ENCODE measurements around the gene POLR2I. TPM values are rescaled to one million over a fixed set of nuclear protein-coding genes. Genes with fewer than 3 reads are reported as not detected.

Gene POLR2I
- total RNA-seq (2022; extraction: Qiagen RNA extraction), result 239 to 270 TPM (median 250 TPM) in 5 replicates

GRCh38 chr19:36114721-36115452 lies at the start of gene POLR2I:
Gene POLR2I (minus strand): TSS chr19:36114875. CDS start chr19:36114856, 19 bp downstream.

DNA sequence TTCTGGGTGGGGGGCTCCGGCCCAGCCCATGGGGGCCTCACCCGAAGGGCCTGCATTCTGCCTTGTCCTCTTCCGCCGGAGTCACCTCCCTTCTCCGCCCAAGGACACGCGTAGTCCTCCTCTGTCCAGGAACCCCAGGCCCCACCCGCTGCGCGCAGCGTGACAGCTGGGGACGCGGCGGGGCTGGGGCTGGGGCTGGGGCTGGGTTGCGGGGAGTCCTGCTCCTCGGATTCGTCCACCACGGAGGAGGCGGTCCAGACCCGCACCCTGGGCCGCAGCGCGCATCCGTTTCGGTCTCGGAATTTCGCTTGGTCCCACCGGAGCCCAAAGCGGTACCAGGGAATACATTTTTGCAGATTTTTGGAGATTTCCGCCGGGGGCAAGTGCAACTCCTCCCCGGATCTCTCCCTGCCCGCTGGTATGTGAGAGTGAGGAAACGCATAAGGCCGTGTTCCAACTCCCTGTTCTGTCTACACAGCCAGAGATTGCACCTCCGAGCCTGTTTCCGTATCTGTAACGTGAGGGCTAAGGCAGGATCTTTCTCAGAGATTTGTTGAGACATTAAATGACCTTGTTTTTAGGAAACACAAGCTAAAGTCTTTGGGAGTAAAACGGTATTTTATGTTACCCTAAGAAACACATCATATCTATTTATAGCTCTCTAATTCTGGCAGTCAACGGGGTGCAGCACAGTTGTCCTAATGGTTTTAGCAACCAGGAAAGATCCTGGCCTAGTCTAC lies 37.8 kb upstream of the POLR2I start, which contains the start of gene COX7A1:
Gene COX7A1 (minus strand): TSS at position 96 of the 740 bp plus-strand sequence. CDS start 40 bp downstream, at position 56.

GRCh38 chr19:36139473-36140303 lies 25.0 kb upstream of the POLR2I start, which contains the start of gene CAPNS1:
Gene CAPNS1 (plus strand): TSS chr19:36140066. CDS start chr19:36141012, 946 bp downstream.

DNA sequence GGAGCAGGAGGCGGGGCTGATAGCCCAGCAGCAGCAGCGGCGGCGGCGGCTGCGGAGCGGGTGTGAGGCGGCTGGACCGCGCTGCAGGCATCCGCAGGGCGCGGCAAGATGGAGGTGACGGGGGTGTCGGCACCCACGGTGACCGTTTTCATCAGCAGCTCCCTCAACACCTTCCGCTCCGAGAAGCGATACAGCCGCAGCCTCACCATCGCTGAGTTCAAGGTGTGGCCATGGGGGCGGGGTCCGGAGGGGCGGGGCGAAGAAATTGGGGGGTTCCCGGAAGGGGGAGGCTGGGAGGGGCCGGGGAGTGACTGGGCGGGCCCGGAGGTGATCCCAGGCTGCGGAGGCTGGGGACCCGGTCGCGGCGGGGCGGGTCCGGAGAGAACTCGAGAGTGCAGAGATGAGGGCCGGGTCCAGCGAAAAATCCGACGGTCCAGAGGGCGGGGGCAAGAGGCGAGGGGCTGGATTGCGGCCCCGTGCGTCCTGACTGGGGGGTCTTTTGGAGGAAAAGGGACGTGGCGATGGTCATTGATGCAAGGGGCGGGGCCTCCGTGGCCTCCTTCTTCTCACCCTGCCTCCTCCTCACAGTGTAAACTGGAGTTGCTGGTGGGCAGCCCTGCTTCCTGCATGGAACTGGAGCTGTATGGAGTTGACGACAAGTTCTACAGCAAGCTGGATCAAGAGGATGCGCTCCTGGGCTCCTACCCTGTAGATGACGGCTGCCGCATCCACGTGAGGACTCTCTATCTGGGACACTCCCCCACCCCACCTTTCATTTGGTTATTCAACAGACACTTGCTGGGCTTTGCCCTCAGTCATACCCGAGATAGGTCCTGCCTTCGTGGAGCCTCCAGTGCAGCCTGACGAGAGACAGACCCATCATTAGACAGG lies 1.0 kb upstream of the POLR2I start, which contains the start of gene TBCB:
Gene TBCB (plus strand): TSS at position 16 of the 891 bp plus-strand sequence. CDS start 93 bp downstream, at position 109.

DNA sequence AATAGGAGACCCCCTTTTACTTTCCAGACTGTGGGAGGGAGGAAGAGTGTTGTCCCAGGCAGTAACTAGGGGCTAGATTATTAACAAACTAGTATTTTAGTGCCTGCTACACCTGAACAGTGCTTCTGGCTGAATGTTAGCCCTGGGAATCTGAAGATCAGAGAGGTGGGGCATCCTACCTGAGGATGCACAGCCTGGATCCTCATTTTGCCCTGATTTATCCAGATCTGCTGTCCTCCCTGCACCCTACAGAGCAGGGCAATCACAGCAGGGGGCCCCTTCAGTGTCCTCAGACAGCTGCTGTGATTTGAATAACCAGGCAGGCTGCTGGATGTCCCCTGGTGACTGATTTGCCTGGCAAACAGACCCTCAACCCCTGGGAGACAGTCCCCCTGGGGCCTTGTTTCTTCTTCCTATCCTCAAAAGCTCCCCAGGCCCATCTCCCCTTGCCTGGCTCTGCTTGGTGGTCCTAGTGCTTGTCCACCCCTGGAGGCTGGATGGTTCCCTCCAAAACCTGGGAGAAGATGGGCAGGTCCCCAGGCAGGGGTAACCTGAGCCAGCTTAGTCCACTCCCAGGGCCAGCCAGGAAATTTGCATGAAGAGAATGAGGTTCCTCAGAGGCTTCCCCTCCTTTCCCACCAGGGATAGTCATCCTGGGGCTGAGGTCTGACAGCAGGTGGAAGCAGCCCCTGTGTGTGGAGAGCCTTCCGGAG lies 4.0 kb downstream of the POLR2I start, which contains the start of gene OVOL3:
Gene OVOL3 (plus strand): TSS at position 657 of the 713 bp plus-strand sequence. CDS start 60 bp downstream, outside the sequence.

Other genes starting within 250 kb of the POLR2I start
- 71.0 to 103 TPM (median 96.5 TPM) in 5 replicates for gene APLP1, start 246.3 kb downstream of the POLR2I start, total RNA-seq (2022; extraction: Qiagen RNA extraction)
- gene NFKBID, start 214.3 kb downstream of the POLR2I start, total RNA-seq (2022; extraction: Qiagen RNA extraction), result 3.5 to 6.3 TPM (median 5.9 TPM) in 5 replicates
- 0.15 to 0.47 TPM (median 0.32 TPM) in 4 of 5 replicates, not detected in the other for gene HCST, start 212.3 kb downstream of the POLR2I start, total RNA-seq (2022; extraction: Qiagen RNA extraction)
- not detected in 5 replicates for gene TYROBP, start 206.6 kb downstream of the POLR2I start, total RNA-seq (2022; extraction: Qiagen RNA extraction)
- 13.2 to 27.6 TPM (median 23.1 TPM) in 5 replicates for gene LRFN3, start 178.5 kb downstream of the POLR2I start, total RNA-seq (2022; extraction: Qiagen RNA extraction)
- gene SDHAF1, start 119.7 kb downstream of the POLR2I start, total RNA-seq (2022; extraction: Qiagen RNA extraction), result 32.4 to 43.7 TPM (median 41.9 TPM) in 5 replicates
- gene SYNE4, start 106.1 kb downstream of the POLR2I start, total RNA-seq (2022; extraction: Qiagen RNA extraction), result 0.15 to 0.36 TPM (median 0.28 TPM) in 5 replicates
- 20.0 to 26.5 TPM (median 22.8 TPM) in 5 replicates for gene ALKBH6, start 100.7 kb downstream of the POLR2I start, total RNA-seq (2022; extraction: Qiagen RNA extraction)
- 0.67 to 0.99 TPM (median 0.74 TPM) in 5 replicates for gene CLIP3, start 82.0 kb downstream of the POLR2I start, total RNA-seq (2022; extraction: Qiagen RNA extraction)
- 4.4 to 7.7 TPM (median 7.2 TPM) in 5 replicates for gene THAP8, start 60.6 kb downstream of the POLR2I start, total RNA-seq (2022; extraction: Qiagen RNA extraction)
- 15.4 to 27.5 TPM (median 26.2 TPM) in 5 replicates for gene WDR62, start 60.0 kb downstream of the POLR2I start, total RNA-seq (2022; extraction: Qiagen RNA extraction)
- gene OVOL3, start 3.7 kb downstream of the POLR2I start, total RNA-seq (2022; extraction: Qiagen RNA extraction), result 0.15 to 0.26 TPM (median 0.25 TPM) in 3 of 5 replicates, not detected in the others
- gene TBCB, start 593 bp upstream of the POLR2I start, total RNA-seq (2022; extraction: Qiagen RNA extraction), result 456 to 511 TPM (median 495 TPM) in 5 replicates
- 1,596 to 2,458 TPM (median 2,269 TPM) in 5 replicates for gene CAPNS1, start 25.2 kb upstream of the POLR2I start, total RNA-seq (2022; extraction: Qiagen RNA extraction)
- gene COX7A1, start 37.6 kb upstream of the POLR2I start, total RNA-seq (2022; extraction: Qiagen RNA extraction), result not detected in 5 replicates
- 4.4 to 4.8 TPM (median 4.6 TPM) in 5 replicates for gene ZNF565, start 99.8 kb upstream of the POLR2I start, total RNA-seq (2022; extraction: Qiagen RNA extraction)
- gene ZNF146, start 100.2 kb upstream of the POLR2I start, total RNA-seq (2022; extraction: Qiagen RNA extraction), result 120 to 157 TPM (median 136 TPM) in 5 replicates

All from A549 treated with dexamethasone at 1 μM for 4 hours (cell line).